ENCODE measurements around the gene GDNF. TPM values are rescaled to one million over a fixed set of nuclear protein-coding genes. Genes with fewer than 3 reads are reported as not detected.
"Not testable (repeated sequence)": the region's sequence is repeated elsewhere in the genome, so short reads cannot be mapped to it uniquely, and the experiment has no call there.

Gene GDNF
- total RNA-seq, 2 donors from 2014 or later: 0.82 to 1.6 TPM

DNA sequence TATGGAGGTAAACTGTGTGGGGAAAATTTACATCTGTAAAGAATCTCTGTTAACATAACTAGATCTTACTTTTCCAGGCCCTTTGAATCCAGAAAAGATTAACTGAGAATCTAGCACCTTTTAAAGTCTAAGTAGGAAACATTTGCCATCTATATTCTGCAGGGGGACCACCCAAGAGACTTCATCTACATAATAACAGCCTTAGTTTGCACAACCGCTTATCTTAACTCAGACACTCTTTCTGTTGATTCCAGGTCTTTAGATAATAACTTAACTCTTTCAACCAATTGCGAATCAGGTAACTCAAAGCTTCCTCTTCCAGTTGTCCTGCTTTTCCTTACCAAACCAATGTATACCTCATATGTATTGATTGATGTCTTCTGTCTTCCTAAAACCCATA is 53.4 kb downstream of the GDNF start:
- TF ChIP-seq, protein P1, sequence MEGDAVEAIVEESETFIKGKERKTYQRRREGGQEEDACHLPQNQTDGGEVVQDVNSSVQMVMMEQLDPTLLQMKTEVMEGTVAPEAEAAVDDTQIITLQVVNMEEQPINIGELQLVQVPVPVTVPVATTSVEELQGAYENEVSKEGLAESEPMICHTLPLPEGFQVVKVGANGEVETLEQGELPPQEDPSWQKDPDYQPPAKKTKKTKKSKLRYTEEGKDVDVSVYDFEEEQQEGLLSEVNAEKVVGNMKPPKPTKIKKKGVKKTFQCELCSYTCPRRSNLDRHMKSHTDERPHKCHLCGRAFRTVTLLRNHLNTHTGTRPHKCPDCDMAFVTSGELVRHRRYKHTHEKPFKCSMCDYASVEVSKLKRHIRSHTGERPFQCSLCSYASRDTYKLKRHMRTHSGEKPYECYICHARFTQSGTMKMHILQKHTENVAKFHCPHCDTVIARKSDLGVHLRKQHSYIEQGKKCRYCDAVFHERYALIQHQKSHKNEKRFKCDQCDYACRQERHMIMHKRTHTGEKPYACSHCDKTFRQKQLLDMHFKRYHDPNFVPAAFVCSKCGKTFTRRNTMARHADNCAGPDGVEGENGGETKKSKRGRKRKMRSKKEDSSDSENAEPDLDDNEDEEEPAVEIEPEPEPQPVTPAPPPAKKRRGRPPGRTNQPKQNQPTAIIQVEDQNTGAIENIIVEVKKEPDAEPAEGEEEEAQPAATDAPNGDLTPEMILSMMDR (IDR thresholded peaks at IDR 0.05): no peak
- Histone ChIP-seq H3K9ac (ENCODE audit: low read depth in 2 of 2, low read length in 2 of 2) (no peak overlapping the region), H3K4me3 (no peak overlapping the region), H3K36me3 (no peaks in the 10 kb centered on the region), H3K4me1 (no peaks in the 10 kb centered on the region), H3K9me3 (no peaks in the 10 kb centered on the region), H3K27me3 (no peaks in the 10 kb centered on the region), H3K27ac (no peak overlapping the region)
- intact Hi-C loops (cut with DNase I): no loop called here
- no peak for DNase-seq

DNA sequence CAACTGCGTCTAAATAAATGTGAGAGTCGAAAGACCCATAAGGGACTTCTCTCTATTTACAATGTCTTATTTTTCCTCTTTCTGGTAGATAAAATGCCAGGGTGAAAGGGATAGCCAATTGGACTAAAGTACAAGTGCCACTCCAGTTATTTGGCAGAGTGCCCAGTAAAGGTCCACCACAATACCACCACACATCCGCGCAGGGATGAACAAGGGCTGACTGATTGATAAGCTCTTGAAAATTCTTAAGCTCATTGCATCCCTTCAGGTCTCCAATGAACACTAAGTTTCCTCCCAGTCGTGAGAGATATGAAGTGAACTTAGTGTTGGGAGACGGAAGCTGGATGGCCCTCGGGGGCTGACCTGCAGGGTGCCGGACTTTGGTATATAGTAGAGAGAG is 58.4 kb downstream of the GDNF start:
- H3K4me3 ChIP-seq; H3K9me3 ChIP-seq; H3K27ac ChIP-seq; DNase-seq; H3K4me1 ChIP-seq; H3K9ac ChIP-seq (ENCODE audit: low read depth in 2 of 2, low read length in 2 of 2); H3K36me3 ChIP-seq; H3K27me3 ChIP-seq; intact Hi-C loops (cut with DNase I): not testable (repeated sequence)

DNA sequence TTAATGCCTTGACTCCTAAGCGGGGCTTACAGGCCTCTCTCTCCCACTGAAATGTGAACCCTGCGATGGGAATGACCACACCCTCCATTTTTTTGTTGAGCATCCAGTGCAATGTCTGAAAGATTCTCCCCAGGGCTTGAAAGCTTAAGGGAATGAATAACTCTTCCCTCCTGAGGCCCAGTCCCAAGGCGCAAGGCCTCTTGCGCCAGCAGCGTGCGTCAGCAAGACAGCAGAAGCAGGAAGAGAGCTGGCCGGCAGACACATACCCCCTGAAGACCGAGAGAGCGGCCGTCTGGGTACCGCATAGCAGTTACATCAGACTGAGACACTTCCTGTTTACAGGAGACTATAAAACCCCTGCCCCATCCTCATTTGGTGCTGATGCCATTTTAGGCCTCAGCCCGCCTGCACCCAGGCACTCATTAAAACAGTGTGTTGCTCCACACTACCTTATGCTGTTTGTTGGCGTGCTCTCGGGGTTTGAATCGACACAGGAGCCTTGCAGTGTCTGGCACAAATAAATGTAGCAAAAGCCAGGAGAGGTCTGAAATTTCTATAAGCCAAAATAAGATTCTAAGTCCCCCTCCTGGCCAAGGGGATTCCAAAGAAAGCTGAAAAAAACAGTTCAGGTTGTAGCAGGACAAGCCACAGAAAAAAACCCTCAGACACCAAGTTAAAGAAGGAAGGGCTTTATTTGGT is 62.3 kb downstream of the GDNF start:
- Histone ChIP-seq H3K27me3 (no peaks in the 10 kb centered on the region), H3K9me3 (no peaks in the 10 kb centered on the region), H3K27ac (no peak overlapping the region), H3K9ac (ENCODE audit: low read depth in 2 of 2, low read length in 2 of 2) (no peak overlapping the region), H3K4me1 (no peaks in the 10 kb centered on the region), H3K4me3 (no peak overlapping the region), H3K36me3 (no peaks in the 10 kb centered on the region)
- TF ChIP-seq, protein P1 (IDR thresholded peaks at IDR 0.05): no peak
- no peak for DNase-seq
- intact Hi-C loops (cut with DNase I): no loop called here

GRCh38 chr5:37776826-37777225 is 63.0 kb downstream of the GDNF start:
- Histone ChIP-seq H3K27me3 (no peaks in the 10 kb centered on the region), H3K27ac (peak overlapping the region; percentile 26), H3K36me3 (no peaks in the 10 kb centered on the region), H3K4me3 (no peak overlapping the region), H3K9me3 (no peaks in the 10 kb centered on the region), H3K4me1 (no peaks in the 10 kb centered on the region), H3K9ac (ENCODE audit: low read depth in 2 of 2, low read length in 2 of 2) (no peak overlapping the region)
- DNase-seq: no peak
- TF ChIP-seq, protein P1 (IDR thresholded peaks at IDR 0.05): no peak
- intact Hi-C loops (cut with DNase I): no loop called here

- Histone ChIP-seq H3K36me3 (no peaks in the 10 kb centered on the region), H3K9ac (ENCODE audit: low read depth in 2 of 2, low read length in 2 of 2) (no peak overlapping the region), H3K9me3 (no peaks in the 10 kb centered on the region), H3K4me3 (no peak overlapping the region), H3K27me3 (no peaks in the 10 kb centered on the region), H3K4me1 (no peaks in the 10 kb centered on the region), H3K27ac (no peak overlapping the region)
- intact Hi-C loops (cut with DNase I): no loop called here
- TF ChIP-seq, protein P1 (IDR thresholded peaks at IDR 0.05): peak; percentile 35
- peak; percentile 23 for DNase-seq
Observed at GRCh38 chr5:37774912-37775483, 64.8 kb downstream of the GDNF start.

DNA sequence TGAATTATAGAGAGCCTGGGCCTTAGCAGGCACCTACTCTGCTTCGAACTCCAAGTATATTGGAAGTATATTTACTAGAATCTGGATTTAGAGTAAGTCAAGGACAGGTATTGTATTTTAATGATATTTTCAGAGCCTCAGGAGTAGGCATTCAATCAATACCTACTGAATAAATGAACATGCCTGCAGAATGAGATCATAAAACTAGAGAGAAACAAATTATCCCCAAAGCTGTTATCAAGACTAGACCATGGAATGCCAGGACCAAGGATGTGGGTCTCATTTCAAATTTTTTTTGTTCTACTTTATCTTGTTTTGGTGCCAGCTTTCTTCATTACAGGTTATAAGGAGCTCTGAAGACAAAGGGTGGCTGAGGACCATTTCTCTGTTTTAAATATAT is 66.0 kb downstream of the GDNF start:
- Histone ChIP-seq H3K9me3 (no peaks in the 10 kb centered on the region), H3K4me1 (no peaks in the 10 kb centered on the region), H3K27me3 (no peaks in the 10 kb centered on the region), H3K27ac (no peak overlapping the region), H3K4me3 (no peak overlapping the region), H3K9ac (ENCODE audit: low read depth in 2 of 2, low read length in 2 of 2) (no peak overlapping the region), H3K36me3 (no peaks in the 10 kb centered on the region)
- intact Hi-C loops (cut with DNase I): no loop called here
- DNase-seq: no peak
- TF ChIP-seq, protein P1 (IDR thresholded peaks at IDR 0.05): no peak

Data from colonic mucosa (tissue), 4 donors.